HEK293 (cell line): Measurements from ENCODE around the gene CLMN.

ENCODE experiments used
- CTCF ChIA-PET: fragments of 350-600 bp; formaldehyde crosslinking; extraction: SDS; loops from one replicate; lab custom pipeline; 2021; ENCODE audit warnings: antibody characterized with exemption; lab: Yijun Ruan, JAX
- POLR2A ChIA-PET: fragments of 300-600 bp; formaldehyde crosslinking; extraction: SDS; loops from one replicate; lab custom pipeline; 2020; ENCODE audit warnings: antibody characterized with exemption, inconsistent platforms; lab: Yijun Ruan, JAX
- H3K27ac ChIP-seq: fragments of 200-500 bp; sonication (Bioruptor generic); 2 replicates; pipeline ENCODE4 v1.5.1; 2014; ENCODE audit warnings: low read depth, low read length, control low read depth, inconsistent platforms; ENCODE audit errors: extremely low read depth
- H3K36me3 ChIP-seq, 2 experiments: fragments of 200-500 bp in 1 of 2; sonication (Bioruptor generic) in 1 of 2; 1 replicate in 1 of 2; 2 replicates in 1 of 2; pipeline ENCODE4 v1.5.1; 2014 to 2017; ENCODE audit warnings: inconsistent platforms in 2 of 2, low read length in 2 of 2; ENCODE audit not compliant: control insufficient read depth in 2 of 2, insufficient read depth in 1 of 2
- H3K4me1 ChIP-seq: fragments of 200-500 bp; sonication (Bioruptor generic); 2 replicates; pipeline ENCODE4 v1.5.1; 2014; ENCODE audit warnings: mild to moderate bottlenecking, low read length, inconsistent platforms; ENCODE audit not compliant: control insufficient read depth, insufficient read depth
- H3K4me3 ChIP-seq: 2 replicates; pipeline ENCODE4 v1.5.1; 2011; ENCODE audit warnings: low read depth, mild to moderate bottlenecking, control low read depth, low read length, moderate library complexity
- H3K9me3 ChIP-seq: fragments of 200-500 bp; sonication (Bioruptor generic); 2 replicates; pipeline ENCODE4 v1.5.1; 2014; ENCODE audit warnings: low read depth, low read length, inconsistent platforms; ENCODE audit not compliant: control insufficient read depth, insufficient read depth
- MZF1 ChIP-seq: fragments of 450-650 bp; formaldehyde crosslinking; IDR thresholded peaks from 2 replicates; pipeline ENCODE4 v1.5.1; 2017; ENCODE audit warnings: missing biosample characterization, missing genetic modification characterization, borderline replicate concordance
- SCRT1 ChIP-seq: fragments of 450-650 bp; formaldehyde crosslinking; IDR thresholded peaks from 2 replicates; pipeline ENCODE4 v1.5.1; 2016; ENCODE audit warnings: missing biosample characterization, missing genetic modification characterization, borderline replicate concordance
- SETDB1 ChIP-seq: IDR thresholded peaks from one replicate; pipeline ENCODE4 v1.6.1; 2017; ENCODE audit warnings: mild to moderate bottlenecking, low read length, moderate library complexity, mixed read lengths; ENCODE audit not compliant: insufficient read length
- SP3 ChIP-seq: fragments of 450-650 bp; formaldehyde crosslinking; IDR thresholded peaks from 2 replicates; pipeline ENCODE4 v1.5.1; 2016; ENCODE audit warnings: missing biosample characterization, missing genetic modification characterization
- ZBTB1 ChIP-seq: fragments of 450-650 bp; formaldehyde crosslinking; IDR thresholded peaks from 2 replicates; pipeline ENCODE4 v1.5.1; 2016; ENCODE audit warnings: missing biosample characterization, missing genetic modification characterization
- ZNF114 ChIP-seq: fragments of 450-650 bp; formaldehyde crosslinking; IDR thresholded peaks from 2 replicates; pipeline ENCODE4 v1.5.0; 2017; ENCODE audit warnings: missing biosample characterization, missing genetic modification characterization
- ZNF132 ChIP-seq: fragments of 450-650 bp; formaldehyde crosslinking; IDR thresholded peaks from 2 replicates; pipeline ENCODE4 v1.5.1; 2017; ENCODE audit warnings: missing biosample characterization, missing genetic modification characterization, borderline replicate concordance
- ZNF19 ChIP-seq: fragments of 450-650 bp; formaldehyde crosslinking; IDR thresholded peaks from 2 replicates; pipeline ENCODE4; 2016; ENCODE audit warnings: missing biosample characterization, missing genetic modification characterization, low read depth
- ZNF211 ChIP-seq: fragments of 450-650 bp; formaldehyde crosslinking; IDR thresholded peaks from 2 replicates; pipeline ENCODE4 v1.5.1; 2016; ENCODE audit warnings: low read depth, missing biosample characterization, missing genetic modification characterization
- ZNF394 ChIP-seq: fragments of 450-650 bp; formaldehyde crosslinking; IDR thresholded peaks from 2 replicates; pipeline ENCODE4 v1.5.1; 2016; ENCODE audit warnings: missing biosample characterization, missing genetic modification characterization, mild to moderate bottlenecking, moderate library complexity, borderline replicate concordance
- ZNF585B ChIP-seq: fragments of 450-650 bp; formaldehyde crosslinking; IDR thresholded peaks from 2 replicates; pipeline ENCODE4 v1.5.1; 2016; ENCODE audit warnings: missing biosample characterization, missing genetic modification characterization
- ZNF600 ChIP-seq: fragments of 450-650 bp; formaldehyde crosslinking; IDR thresholded peaks from 2 replicates; pipeline ENCODE4 v1.5.1; 2016; ENCODE audit warnings: missing biosample characterization, missing genetic modification characterization
- ZNF610 ChIP-seq: fragments of 450-650 bp; formaldehyde crosslinking; IDR thresholded peaks from 2 replicates; pipeline ENCODE4 v1.5.1; 2016; ENCODE audit warnings: missing biosample characterization, missing genetic modification characterization, borderline replicate concordance
- ZNF830 ChIP-seq: fragments of 450-650 bp; IDR thresholded peaks from 2 replicates; pipeline ENCODE4 v1.5.0; 2018; ENCODE audit warnings: missing biosample characterization, missing genetic modification characterization, low read depth, mild to moderate bottlenecking, moderate library complexity
- TF ChIP-seq, protein P1 (sequence below): fragments of 450-650 bp; formaldehyde crosslinking; conservative IDR thresholded peaks from 2 replicates; pipeline ENCODE4 v1.5.1; 2016; ENCODE audit warnings: low read depth, missing biosample characterization, missing genetic modification characterization
- TF ChIP-seq, protein P2 (sequence below): fragments of 450-650 bp; formaldehyde crosslinking; IDR thresholded peaks from 2 replicates; pipeline ENCODE4 v1.5.1; 2016; ENCODE audit warnings: missing biosample characterization, missing genetic modification characterization
- TF ChIP-seq, protein P3 (sequence below): fragments of 450-650 bp; formaldehyde crosslinking; optimal IDR thresholded peaks from 2 replicates; pipeline ENCODE3; 2016; ENCODE audit warnings: missing biosample characterization, mild to moderate bottlenecking, missing genetic modification characterization

The CLMN gene

GRCh38 chr14:95147597-95147996 is 172.1 kb downstream of the CLMN start:
- no peak for TF ChIP-seq ZNF585B
- TF ChIP-seq SCRT1, result no peak
- no peak for TF ChIP-seq ZNF114 (tag by site-specific recombination)
- no peak for TF ChIP-seq ZNF394 (tag by site-specific recombination)
- no peak for TF ChIP-seq ZBTB1 (tag by site-specific recombination)
- no peak for TF ChIP-seq ZNF132 (tag by site-specific recombination)
- TF ChIP-seq, protein P1, sequence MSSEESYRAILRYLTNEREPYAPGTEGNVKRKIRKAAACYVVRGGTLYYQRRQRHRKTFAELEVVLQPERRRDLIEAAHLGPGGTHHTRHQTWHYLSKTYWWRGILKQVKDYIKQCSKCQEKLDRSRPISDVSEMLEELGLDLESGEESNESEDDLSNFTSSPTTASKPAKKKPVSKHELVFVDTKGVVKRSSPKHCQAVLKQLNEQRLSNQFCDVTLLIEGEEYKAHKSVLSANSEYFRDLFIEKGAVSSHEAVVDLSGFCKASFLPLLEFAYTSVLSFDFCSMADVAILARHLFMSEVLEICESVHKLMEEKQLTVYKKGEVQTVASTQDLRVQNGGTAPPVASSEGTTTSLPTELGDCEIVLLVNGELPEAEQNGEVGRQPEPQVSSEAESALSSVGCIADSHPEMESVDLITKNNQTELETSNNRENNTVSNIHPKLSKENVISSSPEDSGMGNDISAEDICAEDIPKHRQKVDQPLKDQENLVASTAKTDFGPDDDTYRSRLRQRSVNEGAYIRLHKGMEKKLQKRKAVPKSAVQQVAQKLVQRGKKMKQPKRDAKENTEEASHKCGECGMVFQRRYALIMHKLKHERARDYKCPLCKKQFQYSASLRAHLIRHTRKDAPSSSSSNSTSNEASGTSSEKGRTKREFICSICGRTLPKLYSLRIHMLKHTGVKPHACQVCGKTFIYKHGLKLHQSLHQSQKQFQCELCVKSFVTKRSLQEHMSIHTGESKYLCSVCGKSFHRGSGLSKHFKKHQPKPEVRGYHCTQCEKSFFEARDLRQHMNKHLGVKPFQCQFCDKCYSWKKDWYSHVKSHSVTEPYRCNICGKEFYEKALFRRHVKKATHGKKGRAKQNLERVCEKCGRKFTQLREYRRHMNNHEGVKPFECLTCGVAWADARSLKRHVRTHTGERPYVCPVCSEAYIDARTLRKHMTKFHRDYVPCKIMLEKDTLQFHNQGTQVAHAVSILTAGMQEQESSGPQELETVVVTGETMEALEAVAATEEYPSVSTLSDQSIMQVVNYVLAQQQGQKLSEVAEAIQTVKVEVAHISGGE (tag by site-specific recombination), result no peak
- TF ChIP-seq SP3 (tag by site-specific recombination), result no peak
- Histone ChIP-seq H3K4me3 (no peak overlapping the region), H3K27ac (no peak overlapping the region), H3K36me3 (peaks cover 0 to 2% of the 10 kb centered on the region in 2 experiments; a peak in 1 of 3 replicates), H3K9me3 (no peaks in the 10 kb centered on the region), H3K4me1 (peaks cover 27% of the 10 kb centered on the region)
- CTCF ChIA-PET, result no interaction called here
- POLR2A ChIA-PET, result no interaction called here

- H3K4me3 ChIP-seq, result no peak overlapping the region
- CTCF ChIA-PET, result no interaction called here
- POLR2A ChIA-PET, result no interaction called here
- H3K36me3 ChIP-seq, result peaks cover 0 to 2% of the 10 kb centered on the region in 2 experiments; a peak in 1 of 3 replicates
- H3K27ac ChIP-seq, result no peak overlapping the region
- H3K4me1 ChIP-seq, result peaks cover 32% of the 10 kb centered on the region
- TF ChIP-seq ZNF600 (tag by site-specific recombination) (0 out of 2 replicates have a peak, but pooled peaks have one; percentile 37), MZF1 (tag by site-specific recombination) (0 out of 2 replicates have a peak, but pooled peaks have one; percentile 15)
- TF ChIP-seq, protein P2, sequence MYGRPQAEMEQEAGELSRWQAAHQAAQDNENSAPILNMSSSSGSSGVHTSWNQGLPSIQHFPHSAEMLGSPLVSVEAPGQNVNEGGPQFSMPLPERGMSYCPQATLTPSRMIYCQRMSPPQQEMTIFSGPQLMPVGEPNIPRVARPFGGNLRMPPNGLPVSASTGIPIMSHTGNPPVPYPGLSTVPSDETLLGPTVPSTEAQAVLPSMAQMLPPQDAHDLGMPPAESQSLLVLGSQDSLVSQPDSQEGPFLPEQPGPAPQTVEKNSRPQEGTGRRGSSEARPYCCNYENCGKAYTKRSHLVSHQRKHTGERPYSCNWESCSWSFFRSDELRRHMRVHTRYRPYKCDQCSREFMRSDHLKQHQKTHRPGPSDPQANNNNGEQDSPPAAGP (tag by site-specific recombination), result no peak
- TF ChIP-seq, protein P3, sequence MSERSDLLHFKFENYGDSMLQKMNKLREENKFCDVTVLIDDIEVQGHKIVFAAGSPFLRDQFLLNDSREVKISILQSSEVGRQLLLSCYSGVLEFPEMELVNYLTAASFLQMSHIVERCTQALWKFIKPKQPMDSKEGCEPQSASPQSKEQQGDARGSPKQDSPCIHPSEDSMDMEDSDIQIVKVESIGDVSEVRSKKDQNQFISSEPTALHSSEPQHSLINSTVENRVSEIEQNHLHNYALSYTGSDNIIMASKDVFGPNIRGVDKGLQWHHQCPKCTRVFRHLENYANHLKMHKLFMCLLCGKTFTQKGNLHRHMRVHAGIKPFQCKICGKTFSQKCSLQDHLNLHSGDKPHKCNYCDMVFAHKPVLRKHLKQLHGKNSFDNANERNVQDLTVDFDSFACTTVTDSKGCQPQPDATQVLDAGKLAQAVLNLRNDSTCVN, result no peak
- H3K9me3 ChIP-seq, result no peaks in the 10 kb centered on the region
Observed at GRCh38 chr14:95146079-95146771, 173.5 kb downstream of the CLMN start.

GRCh38 chr14:95144849-95145248 is 174.9 kb downstream of the CLMN start:
- Histone ChIP-seq H3K4me3 (no peak overlapping the region), H3K36me3 (peaks cover 0 to 6% of the 10 kb centered on the region in 2 experiments; a peak in 1 of 3 replicates), H3K9me3 (no peaks in the 10 kb centered on the region), H3K4me1 (peaks cover 28% of the 10 kb centered on the region), H3K27ac (no peak overlapping the region)
- peak; percentile 99 for TF ChIP-seq ZNF211 (tag by site-specific recombination)
- peak; percentile 96 for TF ChIP-seq SETDB1
- 0 out of 2 replicates have a peak, but pooled peaks have one; percentile 40 for TF ChIP-seq ZNF610 (tag by site-specific recombination)
- TF ChIP-seq ZNF830 (tag by site-specific recombination), result no peak
- TF ChIP-seq ZNF19 (tag by site-specific recombination), result no peak
- 0 out of 2 replicates have a peak, but pooled peaks have one; percentile 46 for TF ChIP-seq MZF1 (tag by site-specific recombination)
- ChIA-PET CTCF (interaction anchor here (0.6 kb wide), 1 partner anchor 163 kb away, joined by 3 read pairs; no protein-coding TSS in a partner anchor), POLR2A (no interaction called here)
